OCI-LY3 (cell line): ENCODE measurements around the gene CCDC32.

Experiments used
- H2AFZ ChIP-seq: fragments of 200-600, 300-600 bp; shearing (Covaris generic); 2 replicates; pipeline ENCODE4 v1.6.0; 2014; ENCODE audit warnings: antibody characterized with exemption, low read depth, low read length
- H3K27ac ChIP-seq: fragments of 200-600, 300-600 bp; sonication (generic); 2 replicates; pipeline ENCODE4 v1.5.1; 2014; ENCODE audit warnings: mild to moderate bottlenecking, low read length, moderate library complexity, mixed read lengths
- H3K27me3 ChIP-seq: fragments of 200-600, 300-600 bp; sonication (generic); 2 replicates; pipeline ENCODE4 v1.6.1; 2014; ENCODE audit warnings: low read depth, low read length, mixed read lengths
- H3K36me3 ChIP-seq: fragments of 200-600, 300-600 bp; sonication (generic); replicated peaks from 2 replicates; pipeline ENCODE3; 2014; ENCODE audit warnings: low read depth, low read length, mixed read lengths
- H3K4me1 ChIP-seq: fragments of 300-600, 200-600 bp; sonication (generic); 2 replicates; pipeline ENCODE4 v1.6.1; 2014; ENCODE audit warnings: low read length, mixed read lengths
- H3K4me2 ChIP-seq: fragments of 200-600, 300-600 bp; sonication (generic); 2 replicates; pipeline ENCODE4 v1.6.1; 2014; ENCODE audit warnings: low read length, mixed read lengths
- H3K4me3 ChIP-seq: fragments of 300-600, 200-600 bp; sonication (generic); 2 replicates; pipeline ENCODE4 v1.5.1; 2014; ENCODE audit warnings: antibody characterized with exemption, mild to moderate bottlenecking, low read length, moderate library complexity
- H3K79me2 ChIP-seq: fragments of 300-600, 200-600 bp; shearing (Covaris generic); 2 replicates; pipeline ENCODE4 v1.6.1; 2014; ENCODE audit warnings: mild to moderate bottlenecking, low read length, mixed read lengths
- H3K9ac ChIP-seq: fragments of 300-600, 200-600 bp; shearing (Covaris generic); 2 replicates; pipeline ENCODE4 v1.6.0; 2014; ENCODE audit warnings: mild to moderate bottlenecking, low read length, moderate library complexity
- H3K9me3 ChIP-seq: fragments of 200-600, 300-600 bp; shearing (Covaris generic); 2 replicates; pipeline ENCODE4 v1.6.1; 2014; ENCODE audit warnings: low read length, mixed read lengths; ENCODE audit not compliant: insufficient read depth
- H4K20me1 ChIP-seq: fragments of 200-600, 300-600 bp; sonication (generic); 2 replicates; pipeline ENCODE4 v1.6.1; 2016; ENCODE audit warnings: low read length, mixed read lengths; ENCODE audit not compliant: insufficient read depth
- CTCF ChIP-seq: fragments of 200-600, 300-600 bp; sonication (generic); IDR thresholded peaks from 2 replicates; pipeline ENCODE4 v1.5.1; 2014; ENCODE audit warnings: antibody characterized with exemption, low read length, low read depth
- EZH2phosphoT487 ChIP-seq: fragments of 200-600 bp; shearing (Covaris generic); IDR thresholded peaks from 2 replicates; pipeline ENCODE4 v1.6.1; 2018; ENCODE audit warnings: antibody characterized with exemption, mixed run types, low read depth

Gene CCDC32

GRCh38 chr15:40549894-40550293 is 14.9 kb downstream of the CCDC32 start:
- H3K4me1 ChIP-seq: peaks cover 58% of the 10 kb centered on the region
- peaks cover 29% of the 10 kb centered on the region for H3K36me3 ChIP-seq
- peak overlapping the region; percentile 87 for H3K27ac ChIP-seq
- H3K79me2 ChIP-seq: no peaks in the 10 kb centered on the region
- no peak overlapping the region for H2AFZ ChIP-seq
- TF ChIP-seq EZH2phosphoT487: no peak
- TF ChIP-seq CTCF: no peak
- no peaks in the 10 kb centered on the region for H3K27me3 ChIP-seq
- no peaks in the 10 kb centered on the region for H4K20me1 ChIP-seq
- H3K9ac ChIP-seq: peak overlapping the region; percentile 21; the same call in 1 of the 2 replicates
- peak overlapping the region; percentile 55 for H3K4me3 ChIP-seq
- H3K4me2 ChIP-seq: peak overlapping the region; percentile 80
- no peaks in the 10 kb centered on the region for H3K9me3 ChIP-seq

- Histone ChIP-seq H3K9ac (no peak overlapping the region), H3K4me3 (no peak overlapping the region), H2AFZ (no peak overlapping the region), H3K27me3 (no peaks in the 10 kb centered on the region), H4K20me1 (no peaks in the 10 kb centered on the region), H3K79me2 (no peaks in the 10 kb centered on the region), H3K4me1 (peaks cover 58% of the 10 kb centered on the region), H3K36me3 (peaks cover 29% of the 10 kb centered on the region), H3K27ac (no peak overlapping the region), H3K9me3 (no peaks in the 10 kb centered on the region), H3K4me2 (no peak overlapping the region)
- TF ChIP-seq EZH2phosphoT487: no peak
- no peak for TF ChIP-seq CTCF
These were observed 16.2 kb downstream of the CCDC32 start for GRCh38 chr15:40548610-40549009.

- H3K27me3 ChIP-seq: no peaks in the 10 kb centered on the region
- H3K4me3 ChIP-seq: no peak overlapping the region
- no peak overlapping the region for H3K9ac ChIP-seq
- H3K27ac ChIP-seq: no peak overlapping the region
- H3K4me2 ChIP-seq: no peak overlapping the region
- peaks cover 18% of the 10 kb centered on the region for H3K36me3 ChIP-seq
- no peaks in the 10 kb centered on the region for H4K20me1 ChIP-seq
- no peaks in the 10 kb centered on the region for H3K79me2 ChIP-seq
- TF ChIP-seq CTCF: no peak
- TF ChIP-seq EZH2phosphoT487: no peak
- H3K4me1 ChIP-seq: peaks cover 48% of the 10 kb centered on the region
- H3K9me3 ChIP-seq: no peaks in the 10 kb centered on the region
- no peak overlapping the region for H2AFZ ChIP-seq
These were observed 19.4 kb downstream of the CCDC32 start for GRCh38 chr15:40545457-40545856.

GRCh38 chr15:40543631-40544294 is 21.1 kb downstream of the CCDC32 start:
- Histone ChIP-seq H4K20me1 (no peaks in the 10 kb centered on the region), H3K9ac (no peak overlapping the region), H3K9me3 (no peaks in the 10 kb centered on the region), H3K4me3 (0 out of 2 replicates have a peak overlapping the region, but pooled peaks have one; percentile 2), H3K27ac (peak overlapping the region; percentile 35; the same call in 1 of the 2 replicates), H3K4me1 (peaks cover 33% of the 10 kb centered on the region), H3K36me3 (peaks cover 7% of the 10 kb centered on the region), H3K79me2 (no peaks in the 10 kb centered on the region), H3K4me2 (peak overlapping the region; percentile 45), H3K27me3 (no peaks in the 10 kb centered on the region), H2AFZ (no peak overlapping the region)
- TF ChIP-seq EZH2phosphoT487: no peak
- no peak for TF ChIP-seq CTCF
